SHP77 (cell line): ENCODE measurements around the gene KIAA2012.
A peak's percentile ranks its signal among the peaks of the same experiment; 100 is the strongest.

Experiments used
- DNase-seq, 2 experiments: peaks; one replicate each; lab custom pipeline; 2025; lab: John Stamatoyannopoulos, UW

Gene KIAA2012

DNA sequence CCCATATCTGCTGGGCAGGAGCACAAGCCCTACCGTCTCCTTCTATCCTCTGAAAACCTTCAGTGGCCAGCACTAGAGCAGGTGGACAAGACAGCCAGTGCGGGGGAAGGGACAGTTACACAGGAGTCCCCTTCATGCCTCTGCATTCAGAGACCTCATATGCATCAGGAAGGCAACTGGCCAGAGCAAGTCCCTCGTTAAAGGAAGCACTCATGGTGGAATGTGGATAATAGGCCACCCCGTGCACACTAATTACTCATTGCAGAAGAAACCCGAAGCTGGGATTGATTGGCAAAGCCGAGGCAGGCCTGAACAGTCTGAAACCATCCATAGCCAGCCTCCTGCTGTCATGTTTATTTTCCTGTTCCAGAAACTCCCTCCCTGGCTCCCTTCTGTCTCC lies 11.2 kb downstream of the KIAA2012 start:
- DNase-seq, result no peak

DNA sequence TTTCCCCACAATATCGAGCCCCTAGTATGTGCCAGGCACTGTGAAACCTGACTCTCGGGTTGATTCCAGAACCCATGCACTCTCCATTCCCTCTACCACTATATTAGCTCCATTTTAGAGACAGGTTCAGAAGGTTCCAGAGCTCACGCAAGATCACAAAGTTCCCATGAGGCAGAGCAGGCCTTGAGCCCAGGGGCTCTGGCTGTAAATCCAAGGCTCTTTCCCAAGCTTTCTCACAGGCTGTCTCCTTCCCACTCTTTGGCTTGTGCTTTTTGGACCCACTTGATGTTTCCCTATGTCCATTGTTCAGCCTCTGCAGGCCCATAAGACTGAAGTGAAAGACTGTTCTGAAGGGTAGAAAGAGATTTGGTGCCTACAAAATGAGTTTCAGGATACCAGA lies 15.7 kb downstream of the KIAA2012 start:
- no peak for DNase-seq

- DNase-seq, result no peak
Observed at GRCh38 chr2:202090530-202090929, 17.5 kb downstream of the KIAA2012 start.

DNA sequence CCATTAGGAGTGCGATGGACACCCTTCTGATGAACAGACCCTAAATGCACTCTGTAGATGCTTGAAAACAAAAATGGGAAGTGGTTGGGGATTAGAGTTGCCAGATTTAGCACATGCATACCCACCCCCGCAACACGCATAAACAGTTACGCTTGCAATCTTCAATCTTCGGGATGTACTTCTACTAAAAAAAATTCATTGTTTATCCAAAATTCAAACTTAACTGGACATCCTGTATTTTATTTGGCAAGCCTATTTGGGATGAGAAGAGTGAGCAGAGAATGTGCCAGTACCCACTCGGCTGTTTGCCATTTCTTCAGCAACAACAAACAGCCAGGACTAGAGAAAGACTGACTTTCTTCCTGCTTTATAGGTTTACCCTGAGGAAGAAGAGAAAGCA lies 18.4 kb downstream of the KIAA2012 start:
- no peak for DNase-seq

GRCh38 chr2:202094426-202094986 lies 21.5 kb downstream of the KIAA2012 start:
- DNase-seq, result no peak

DNA sequence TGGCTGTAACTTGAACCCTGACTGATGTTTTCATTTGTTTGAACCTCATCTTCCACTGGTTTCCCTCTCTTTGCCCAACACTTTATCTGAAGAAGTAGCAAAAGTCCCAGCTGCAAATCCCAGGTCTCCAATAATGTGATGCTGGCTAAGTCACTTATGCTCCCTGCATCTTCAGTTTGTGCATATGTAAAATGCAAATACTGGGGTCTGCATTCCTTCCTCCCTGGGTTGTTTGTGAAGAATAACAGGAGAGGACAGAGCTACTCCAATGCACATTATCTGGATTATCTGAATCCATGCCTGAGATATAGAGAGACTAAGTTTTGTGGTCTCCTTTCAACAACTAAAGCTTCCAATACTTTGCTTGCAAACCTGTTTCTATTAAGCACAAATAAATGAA lies 22.2 kb downstream of the KIAA2012 start:
- no peak for DNase-seq

GRCh38 chr2:202096736-202097135 lies 23.7 kb downstream of the KIAA2012 start:
- no peak for DNase-seq

GRCh38 chr2:202098291-202098690 lies 25.2 kb downstream of the KIAA2012 start:
- DNase-seq, result no peak

DNA sequence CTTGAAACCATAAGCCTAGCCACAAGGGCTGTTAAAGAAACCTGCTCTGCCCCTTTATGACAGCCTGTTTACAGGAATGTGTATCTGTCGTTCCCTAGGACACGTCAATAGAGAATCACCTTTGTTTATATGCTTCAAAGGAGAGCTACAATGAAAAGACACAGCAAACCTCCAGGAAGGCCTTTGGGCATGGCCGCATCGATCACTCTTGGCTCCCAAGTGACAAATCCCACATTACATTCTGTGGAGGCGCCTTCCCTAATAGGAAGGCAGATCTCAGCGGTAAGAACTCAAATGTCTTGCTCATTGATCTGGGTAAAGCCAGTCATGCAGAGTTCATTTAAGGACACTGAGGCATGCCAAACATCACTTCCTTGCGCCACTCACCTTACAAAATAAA lies 26.5 kb downstream of the KIAA2012 start:
- DNase-seq, result no peak

DNA sequence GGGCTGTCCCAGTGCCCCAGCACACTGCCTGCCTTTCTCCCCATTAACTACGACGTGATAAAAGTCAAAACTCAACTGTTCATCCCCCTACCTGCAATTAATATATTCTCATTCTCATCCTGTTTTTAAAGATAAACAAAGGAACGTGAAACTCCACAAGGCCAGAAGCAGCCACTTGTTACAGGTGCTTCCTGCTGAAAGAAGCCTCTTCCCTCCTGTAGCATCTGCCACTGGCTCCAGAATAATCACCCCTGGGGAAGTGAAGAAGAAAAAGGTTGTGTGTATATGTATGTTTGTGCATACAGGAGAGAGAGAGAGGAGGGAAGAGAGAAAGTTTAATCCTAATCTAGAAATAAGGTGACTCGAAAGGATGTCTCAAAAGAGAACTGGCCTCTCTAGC lies 27.1 kb downstream of the KIAA2012 start:
- no peak for DNase-seq

DNA sequence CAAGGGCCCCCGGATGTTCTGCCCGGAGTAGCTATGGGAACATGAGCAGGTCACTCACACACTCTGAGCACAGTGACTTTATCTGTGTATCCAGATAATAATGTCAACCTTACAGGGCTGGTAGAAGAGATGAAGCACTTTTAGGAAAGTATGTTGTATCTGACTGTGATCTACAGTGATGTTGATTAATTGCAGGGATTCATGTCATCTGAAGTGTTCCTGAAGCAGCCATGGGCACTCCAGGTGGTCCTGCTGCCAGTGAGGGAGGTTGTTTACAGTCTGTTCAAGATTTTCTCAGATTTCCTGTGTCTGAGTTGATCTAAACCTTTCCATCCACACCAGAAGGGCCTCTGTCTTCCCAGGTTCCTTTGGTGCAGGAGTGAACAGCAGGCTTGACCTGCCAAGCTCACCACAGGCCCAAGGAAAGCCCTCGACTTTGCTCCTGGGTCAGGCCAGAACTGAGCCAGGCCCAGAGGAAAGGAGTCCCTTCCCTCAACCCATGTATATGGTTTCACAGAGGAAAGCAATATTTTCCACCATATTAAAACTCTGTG lies 28.0 kb downstream of the KIAA2012 start:
- no peak for DNase-seq

DNA sequence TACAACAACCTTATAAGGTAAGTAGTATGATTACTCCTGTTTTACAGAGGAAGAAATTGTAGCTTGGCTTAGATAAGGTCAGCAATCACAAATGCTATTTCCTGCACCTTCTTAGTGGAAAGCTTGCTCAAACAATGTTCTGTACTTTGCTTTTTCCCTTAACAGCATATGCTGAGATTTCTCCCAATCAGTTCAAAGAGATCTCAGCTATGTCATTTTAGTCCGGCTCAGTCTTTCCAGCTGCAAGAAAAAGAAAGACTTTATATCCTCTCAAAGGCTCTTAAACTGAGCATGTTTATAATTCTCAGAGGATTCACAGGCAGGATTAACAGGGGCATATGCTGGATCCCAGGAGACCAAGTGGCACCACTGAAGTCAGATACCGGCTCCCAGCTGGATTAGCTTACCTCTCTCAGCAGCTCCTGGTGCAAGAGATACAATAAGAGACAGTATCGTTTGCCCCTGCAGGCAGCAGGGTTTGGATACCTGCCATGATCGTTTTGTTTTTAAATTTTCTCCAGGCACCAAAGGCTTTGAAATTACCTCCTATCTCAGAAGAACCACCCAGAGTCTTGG lies 29.5 kb downstream of the KIAA2012 start:
- DNase-seq, result no peak

DNA sequence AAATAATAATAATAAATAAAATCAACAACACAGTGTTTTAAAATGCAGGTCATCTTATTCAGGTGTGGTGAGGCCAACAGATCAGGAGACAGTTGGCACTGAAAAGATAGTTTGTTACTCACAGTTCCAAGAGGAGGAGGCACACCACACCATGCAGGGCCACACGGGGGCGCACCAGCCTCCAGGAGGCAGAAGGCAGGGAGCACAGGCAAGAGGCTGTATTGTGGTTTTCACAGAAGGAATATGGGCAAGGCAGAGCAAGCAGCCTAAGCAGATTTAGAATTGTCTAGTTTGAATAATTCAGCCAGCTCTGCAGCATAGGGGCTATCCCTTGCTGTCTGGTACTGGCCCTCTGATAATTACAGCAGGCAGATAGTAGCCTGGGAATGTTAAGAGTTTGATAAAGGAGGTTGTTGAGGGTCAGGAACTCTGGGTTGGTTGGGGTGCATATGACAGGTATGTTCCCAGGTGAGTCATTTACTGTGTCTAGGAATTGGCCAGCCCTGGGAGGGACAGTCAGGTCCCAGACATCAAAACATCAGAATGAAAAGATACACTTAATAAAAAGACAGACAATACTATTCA lies 31.3 kb downstream of the KIAA2012 start:
- peak in 1 of 2 experiments; percentile 20 for DNase-seq

- DNase-seq, result no peak
Observed at GRCh38 chr2:202105025-202105424, 32.0 kb downstream of the KIAA2012 start.

DNA sequence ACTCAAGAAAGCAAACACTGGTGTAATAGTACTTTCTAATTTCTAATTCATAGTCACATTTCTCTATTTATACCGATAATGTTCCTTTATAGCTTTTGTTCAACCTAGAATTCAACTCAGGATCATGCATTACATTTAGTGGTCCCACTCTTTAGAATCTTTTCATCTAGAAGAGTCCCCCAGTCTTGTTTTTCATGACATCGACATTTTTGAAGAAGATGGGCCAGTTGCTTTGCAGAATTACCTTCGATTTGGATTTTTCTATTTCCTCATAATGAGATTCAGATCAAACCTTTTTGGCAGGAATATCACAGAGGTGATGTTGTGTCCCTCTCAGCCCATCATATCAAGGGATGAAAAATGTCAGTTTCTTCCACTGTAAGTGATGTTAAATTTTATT lies 35.3 kb downstream of the KIAA2012 start:
- DNase-seq, result no peak

DNA sequence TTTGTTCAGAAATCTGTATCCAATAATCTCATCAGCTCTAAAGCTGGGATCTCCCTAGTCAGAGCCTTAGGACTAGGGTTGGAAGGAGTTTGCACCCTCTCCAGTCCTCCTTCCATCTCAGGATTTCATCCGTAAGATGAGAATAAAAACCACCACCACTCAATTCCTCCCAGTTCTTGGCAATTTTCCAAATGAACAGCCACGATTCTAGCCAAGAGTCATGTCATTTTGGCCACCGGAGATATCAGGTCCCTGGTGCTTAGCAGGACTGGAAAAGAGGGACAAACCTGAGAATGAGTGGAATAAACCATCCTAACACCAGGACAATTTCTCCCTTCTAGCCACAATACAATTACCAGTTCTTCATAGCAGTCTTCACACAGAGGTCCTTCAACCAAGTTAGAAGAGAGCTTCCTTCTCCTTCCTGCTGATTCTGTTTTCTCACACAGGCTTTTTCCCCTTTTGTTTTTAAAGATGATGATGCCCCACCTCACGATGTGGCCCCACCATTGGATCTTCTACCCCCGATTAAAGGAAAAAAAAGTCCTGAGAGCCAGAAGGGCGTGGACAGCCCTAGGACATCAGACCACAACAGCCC lies 36.2 kb downstream of the KIAA2012 start:
- DNase-seq, result no peak

- no peak for DNase-seq
Observed at GRCh38 chr2:202109737-202110184, 36.7 kb downstream of the KIAA2012 start.

- no peak for DNase-seq
Observed at GRCh38 chr2:202110491-202110890, 37.4 kb downstream of the KIAA2012 start.

- no peak for DNase-seq
Observed at GRCh38 chr2:202112041-202112440, 39.0 kb downstream of the KIAA2012 start.

DNA sequence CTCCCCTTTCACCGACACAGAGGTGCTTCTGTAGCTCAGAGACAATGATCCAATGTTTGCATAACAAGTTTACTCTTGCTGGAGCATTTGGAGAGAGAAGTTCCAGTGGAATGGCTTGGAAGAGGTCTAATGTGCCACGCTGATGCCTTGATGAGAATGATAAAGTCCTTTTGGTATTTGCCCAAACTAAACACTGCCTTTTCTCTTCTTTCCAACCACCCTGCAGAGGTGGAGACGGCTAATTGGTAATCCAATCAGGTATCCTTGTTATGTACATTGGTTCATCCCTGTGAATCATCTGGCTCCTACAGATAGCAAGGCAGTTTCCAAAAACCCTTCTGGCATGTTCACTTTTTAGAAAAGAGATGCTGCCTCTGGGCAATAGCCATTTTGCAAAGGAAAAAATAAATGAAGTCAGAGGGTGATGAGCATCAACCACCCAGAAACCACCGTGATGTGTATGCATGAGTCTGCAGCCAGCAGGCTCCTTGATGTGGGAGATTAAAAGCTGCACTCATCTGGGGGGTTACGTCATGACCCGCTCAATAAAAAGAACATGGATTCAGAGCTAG lies 40.6 kb downstream of the KIAA2012 start:
- no peak for DNase-seq

DNA sequence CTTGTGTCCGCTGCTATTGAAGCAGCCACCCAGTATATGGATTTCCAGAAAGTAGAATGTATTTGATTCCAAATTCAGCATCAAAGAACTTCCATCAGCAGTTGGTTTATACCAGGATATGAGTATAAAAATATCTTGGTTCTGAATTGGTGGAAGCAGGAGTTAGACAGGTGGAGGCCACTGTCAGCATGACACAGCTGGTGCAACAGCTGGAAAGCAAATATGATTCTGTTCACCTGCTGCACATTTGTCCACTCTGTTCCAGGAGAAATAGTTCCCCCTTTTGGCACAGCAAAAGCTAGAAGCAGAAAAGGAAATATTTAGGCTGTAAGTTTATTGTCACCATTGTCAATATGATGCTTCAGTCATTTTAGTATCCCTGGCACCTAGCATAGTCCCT lies 41.2 kb downstream of the KIAA2012 start:
- DNase-seq, result no peak

DNA sequence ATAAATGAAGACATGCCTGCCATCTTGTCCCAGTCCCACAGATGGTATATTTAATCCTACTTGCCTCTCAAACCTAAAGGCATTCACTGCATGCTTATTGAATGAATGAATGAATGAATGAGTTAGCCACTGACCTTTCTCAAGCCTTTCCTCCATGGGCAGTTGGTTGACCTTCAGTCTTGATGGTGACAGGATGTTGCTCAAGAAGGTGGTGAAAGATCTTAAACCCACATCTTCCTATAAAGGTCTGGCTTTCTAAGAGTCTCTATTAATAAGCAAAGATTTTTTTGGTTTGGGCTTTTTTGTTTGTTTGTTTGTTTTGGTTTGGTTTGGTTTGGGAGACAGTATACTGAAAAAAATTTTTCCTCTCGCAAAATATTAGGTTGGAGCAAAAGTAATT lies 41.7 kb downstream of the KIAA2012 start:
- DNase-seq, result no peak

- no peak for DNase-seq
Observed at GRCh38 chr2:202115479-202115971, 42.5 kb downstream of the KIAA2012 start.
